NCI-H187 (cell line): Measurements from ENCODE around the gene JOSD1.
A peak's percentile ranks its signal among the peaks of the same experiment; 100 is the strongest.
"Not testable (repeated sequence)": the region's sequence is repeated elsewhere in the genome, so short reads cannot be mapped to it uniquely, and the experiment has no call there.

Experiments used
- DNase-seq, 2 experiments: peaks; one replicate each; lab custom pipeline; 2025; lab: John Stamatoyannopoulos, UW

Gene JOSD1

DNA sequence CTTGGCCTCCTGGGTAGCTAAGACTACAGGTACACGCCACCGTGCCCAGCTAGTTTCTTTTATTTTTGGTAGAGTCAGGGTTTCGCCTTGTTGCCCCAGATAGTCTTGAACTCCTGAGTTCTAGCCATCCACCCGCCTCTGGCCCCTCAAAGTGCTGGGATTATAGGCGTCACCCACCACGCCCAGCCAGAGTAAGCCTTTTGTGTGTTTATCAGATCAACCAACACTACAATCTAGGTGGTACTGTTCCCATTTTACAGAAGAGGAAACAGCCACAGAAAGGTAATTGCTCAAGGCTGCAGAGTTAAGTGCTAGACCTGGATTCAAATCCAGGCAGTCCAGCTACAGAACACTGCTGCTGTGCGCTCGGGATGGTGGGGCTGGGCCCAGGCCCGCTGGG lies 15.8 kb downstream of the JOSD1 start:
- no peak for DNase-seq

- DNase-seq, result peak; percentile 26 to 60
Measured at GRCh38 chr22:38681582-38682335, 19.0 kb downstream of the JOSD1 start, which contains the start of gene TOMM22. Gene TOMM22 (plus strand): TSS chr22:38681957. CDS start chr22:38681979, 22 bp downstream.

- DNase-seq, result no peak
Measured at GRCh38 chr22:38675833-38676232, 24.9 kb downstream of the JOSD1 start.

DNA sequence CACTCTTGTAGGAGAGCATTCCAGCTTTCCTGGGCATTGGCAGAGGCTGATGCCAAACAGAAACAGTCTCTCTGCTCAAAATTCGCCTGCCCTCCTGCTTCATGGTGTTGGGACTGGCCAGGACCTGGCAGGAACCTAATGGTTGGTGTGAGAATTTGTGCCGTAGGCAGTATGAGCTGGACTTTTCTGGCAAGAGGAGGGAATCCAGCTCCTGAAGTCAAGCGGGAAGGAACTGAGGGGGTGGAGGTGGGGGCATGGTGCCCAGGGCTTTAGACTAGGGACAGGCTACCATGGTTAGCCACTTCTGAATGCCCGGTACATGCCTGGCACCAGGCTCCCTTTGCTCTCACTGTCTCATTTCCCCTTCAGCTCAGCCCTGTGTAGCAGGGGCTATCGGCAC lies 25.9 kb downstream of the JOSD1 start:
- no peak for DNase-seq

- no peak for DNase-seq
Measured at GRCh38 chr22:38657045-38657909, 43.5 kb downstream of the JOSD1 start.

DNA sequence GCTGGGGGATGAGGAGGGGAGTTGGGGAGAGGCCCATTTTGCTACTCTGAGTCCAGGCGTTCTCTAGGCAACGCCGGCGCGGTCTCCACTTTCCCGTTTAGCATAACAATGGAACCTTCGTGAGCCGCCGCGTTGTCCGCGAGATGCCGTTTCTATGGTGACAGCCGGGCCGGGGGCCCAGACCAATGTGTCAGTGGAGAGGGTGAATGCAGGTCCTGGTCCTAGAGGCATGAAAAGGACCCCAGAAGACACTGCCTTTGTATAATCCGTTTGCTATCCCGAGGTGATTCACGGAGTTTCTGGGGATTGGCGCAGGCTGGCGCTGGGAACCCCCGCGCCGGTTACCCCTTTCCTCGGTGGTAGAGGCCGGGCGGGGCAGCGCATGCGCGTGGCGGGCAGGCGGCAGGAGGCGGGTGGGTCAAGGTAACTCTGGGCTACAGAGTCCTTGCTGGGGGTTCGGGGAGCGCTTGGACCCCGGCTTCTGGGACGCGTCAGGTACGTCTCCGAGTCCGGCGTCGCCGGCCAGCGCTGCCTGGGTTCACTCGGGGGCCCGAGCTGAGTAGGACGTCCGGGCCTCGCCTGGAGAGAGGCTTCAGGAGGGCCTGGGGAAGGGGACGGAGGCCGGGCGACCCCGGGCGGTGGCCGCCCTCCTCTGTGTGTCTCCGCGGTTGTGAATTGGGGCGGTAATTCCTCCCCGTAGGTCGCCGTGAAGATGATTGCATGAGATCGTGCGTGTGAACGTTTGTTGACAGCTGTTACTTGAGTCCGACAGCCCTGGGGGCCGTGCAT lies 44.3 kb downstream of the JOSD1 start, which contains the start of the genes CBY1 and FAM227A:
Gene CBY1 (plus strand): TSS at position 383 of the 789 bp plus-strand sequence. CDS start 11,417 bp downstream, outside the sequence.
Gene FAM227A (minus strand): TSS at position 137 of the 789 bp plus-strand sequence. CDS start 6,224 bp downstream, outside the sequence.
- peak; percentile 75 to 82 for DNase-seq

DNA sequence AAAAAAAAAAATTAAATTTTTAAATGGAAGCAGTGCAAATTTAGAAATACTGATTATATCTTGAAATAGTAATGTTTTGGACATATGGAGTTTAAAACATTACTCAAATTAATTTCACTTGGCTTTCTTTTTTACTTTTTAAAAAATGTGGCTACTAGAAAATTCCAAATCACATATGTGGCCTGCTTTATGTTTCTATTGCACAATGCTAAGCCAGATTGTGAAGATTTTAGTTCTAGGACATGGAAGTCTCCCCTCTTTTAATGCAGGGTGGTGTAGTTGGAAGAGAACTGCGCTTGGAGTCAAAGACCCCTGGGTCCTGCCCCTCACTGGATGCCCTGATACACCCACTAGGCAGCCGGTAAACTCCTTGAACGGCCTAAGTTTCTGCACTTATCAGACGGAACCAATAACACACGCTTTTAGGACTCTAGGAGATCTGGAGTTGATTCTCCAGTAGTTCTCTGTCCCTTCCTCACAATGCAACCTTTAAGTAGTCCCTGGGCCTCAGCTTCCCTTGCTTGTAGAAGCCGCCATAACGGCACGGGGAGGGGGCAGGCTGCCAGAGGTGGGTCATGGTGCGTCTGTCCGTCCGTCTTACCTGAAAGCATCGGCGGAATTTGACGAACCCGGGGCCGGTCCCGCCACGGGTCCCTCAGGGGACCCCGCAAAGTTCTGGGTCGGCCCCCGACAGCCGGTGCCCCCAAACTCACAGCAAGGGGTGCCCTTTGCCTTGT lies 45.1 kb downstream of the JOSD1 start:
- peak in 1 of 2 experiments; percentile 48 for DNase-seq

DNA sequence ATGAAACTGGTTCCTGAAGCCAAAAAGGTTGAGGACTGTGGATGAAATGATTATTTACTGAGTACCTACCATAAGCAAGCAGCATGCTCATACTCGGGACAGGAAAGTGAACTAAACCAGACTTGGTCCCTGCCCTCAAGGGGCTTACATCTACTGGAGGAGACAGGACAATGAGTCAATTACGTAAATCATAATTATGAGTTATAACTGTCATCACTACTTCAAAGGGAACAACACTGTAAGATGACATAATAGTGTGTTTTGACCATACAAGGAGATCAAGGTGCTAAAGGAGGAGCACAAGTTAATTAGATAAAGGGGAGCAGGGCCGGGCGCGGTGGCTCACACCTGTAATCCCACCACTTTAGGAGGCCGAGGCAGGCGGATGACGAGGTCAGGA lies 47.0 kb downstream of the JOSD1 start:
- no peak for DNase-seq

DNA sequence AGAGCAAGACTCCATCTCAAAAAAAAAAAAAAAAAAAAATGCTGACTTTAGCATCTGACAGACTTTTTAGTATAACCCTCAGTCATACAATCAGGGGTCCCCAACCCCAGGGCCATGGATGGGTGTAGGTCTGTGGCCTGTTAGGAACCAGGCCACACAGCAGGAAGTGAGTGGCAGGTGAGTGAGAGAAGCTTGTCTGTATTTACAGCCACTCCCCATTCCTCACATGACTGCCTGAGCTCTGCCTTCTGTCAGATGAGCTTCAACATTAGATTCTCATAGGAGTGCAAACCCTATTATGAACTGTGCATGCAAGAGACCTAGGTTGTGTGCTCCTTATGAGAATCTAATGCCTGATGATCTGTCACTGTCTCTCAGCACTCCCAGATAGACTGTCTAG lies 47.9 kb downstream of the JOSD1 start:
- DNase-seq, result no peak

GRCh38 chr22:38649841-38650522 lies 50.8 kb downstream of the JOSD1 start:
- peak in 1 of 2 experiments; percentile 22 for DNase-seq

- no peak for DNase-seq
Measured at GRCh38 chr22:38645430-38645829, 55.3 kb downstream of the JOSD1 start.

GRCh38 chr22:38644245-38644644 lies 56.5 kb downstream of the JOSD1 start:
- DNase-seq, result not testable (repeated sequence)

- no peak for DNase-seq
Measured at GRCh38 chr22:38641476-38642040, 59.2 kb downstream of the JOSD1 start.

GRCh38 chr22:38638728-38639127 lies 62.0 kb downstream of the JOSD1 start:
- no peak for DNase-seq

GRCh38 chr22:38638216-38638615 lies 62.5 kb downstream of the JOSD1 start:
- no peak for DNase-seq
